Ureter (tissue), 1 donor: ENCODE data around the gene CATSPER1. TPM values are rescaled to one million over a fixed set of nuclear protein-coding genes. Genes with fewer than 3 reads are reported as not detected.
"Not testable (repeated sequence)": the region's sequence is repeated elsewhere in the genome, so short reads cannot be mapped to it uniquely, and the experiment has no call there.

Source experiments
- DNase-seq: peaks from one replicate; pipeline ENCODE4 v3.0.0-alpha.2; 2020; ENCODE audit warnings: low spot score
- total RNA-seq: library from RNA; stranded (reverse); gene quantifications from one replicate; pipeline ENCODE4 v1.2.4, GENCODE V29; 2023
- donor health status: DM: yes; HTN: yes; CAD: no.

CATSPER1 gene
- total RNA-seq, 1 donor from 2014 or later, result not detected

DNA sequence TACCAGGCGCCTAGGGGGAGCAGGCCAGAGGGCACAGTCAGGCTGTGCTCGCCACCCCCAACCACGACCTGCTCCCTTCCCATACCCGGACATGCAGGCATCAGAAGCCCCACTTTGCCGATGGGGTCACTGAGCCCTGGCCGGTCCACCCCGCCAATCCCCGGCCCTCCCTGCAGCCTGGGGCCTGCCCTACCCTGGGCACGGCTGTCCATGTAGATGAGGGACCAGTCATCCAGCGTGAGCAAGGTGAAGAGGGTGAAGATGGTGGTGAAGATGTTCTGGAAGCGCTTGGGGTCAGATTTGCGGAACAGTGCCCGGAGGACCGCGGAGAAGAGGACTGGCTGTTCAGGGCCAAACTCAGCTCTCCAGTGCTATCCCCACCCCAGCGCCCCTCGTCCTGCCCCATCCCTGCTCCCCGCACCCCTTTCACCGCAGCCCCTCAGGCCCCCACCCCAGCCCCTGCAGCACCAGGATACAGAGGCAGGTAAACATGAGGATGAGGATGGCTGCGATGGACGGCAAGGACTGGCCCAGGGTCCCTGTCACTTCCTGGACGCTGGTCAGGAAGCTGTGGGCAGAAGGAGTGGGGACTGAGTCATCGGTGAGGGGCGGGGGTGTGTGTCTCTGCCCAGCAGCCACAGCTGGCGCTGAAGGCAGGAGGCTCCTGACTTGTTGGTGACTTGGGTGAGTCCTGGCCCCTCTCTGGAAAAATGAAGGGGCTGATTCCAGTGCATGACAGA, 5.5 kb downstream of the CATSPER1 start:
- peak; percentile 59 for DNase-seq

DNA sequence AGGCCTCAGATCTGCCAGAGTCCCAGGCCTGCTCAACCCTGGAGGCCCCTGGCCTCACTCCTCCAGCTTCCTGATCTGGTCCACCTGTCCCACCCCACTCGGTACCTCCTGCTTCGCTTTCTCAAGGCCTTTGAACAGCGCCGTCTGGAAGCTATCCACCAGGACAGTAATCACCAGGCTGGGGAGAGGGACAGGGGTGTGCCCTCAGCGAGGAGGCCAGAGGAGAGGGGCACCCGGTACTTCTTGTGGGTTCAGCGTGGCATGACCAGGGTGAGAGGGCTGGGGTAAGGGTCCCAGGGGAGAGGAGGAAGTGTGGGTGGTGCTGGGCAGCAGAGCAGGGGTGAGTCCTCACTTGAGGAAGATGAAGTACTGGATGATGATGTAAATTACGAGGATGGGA, 6.1 kb downstream of the CATSPER1 start:
- DNase-seq, result no peak

DNA sequence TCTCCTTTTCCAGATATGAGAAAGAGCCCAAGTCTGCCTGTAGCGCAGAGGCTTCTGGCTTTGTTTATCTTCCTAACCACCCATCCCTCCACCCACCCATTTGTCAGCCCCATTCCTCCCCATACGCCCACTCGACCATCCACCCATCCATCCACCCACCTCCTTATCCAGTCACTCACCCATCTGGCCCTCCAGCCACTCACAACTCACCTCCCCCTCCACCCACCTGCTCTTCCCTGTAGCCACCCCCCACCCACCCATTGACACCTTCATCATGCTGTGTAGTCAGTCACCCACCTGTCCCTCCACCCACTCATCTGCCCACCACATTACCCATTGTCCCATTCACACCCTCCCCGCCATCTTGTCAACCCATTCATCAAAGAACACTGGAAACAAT, 9.0 kb downstream of the CATSPER1 start:
- no peak for DNase-seq

DNA sequence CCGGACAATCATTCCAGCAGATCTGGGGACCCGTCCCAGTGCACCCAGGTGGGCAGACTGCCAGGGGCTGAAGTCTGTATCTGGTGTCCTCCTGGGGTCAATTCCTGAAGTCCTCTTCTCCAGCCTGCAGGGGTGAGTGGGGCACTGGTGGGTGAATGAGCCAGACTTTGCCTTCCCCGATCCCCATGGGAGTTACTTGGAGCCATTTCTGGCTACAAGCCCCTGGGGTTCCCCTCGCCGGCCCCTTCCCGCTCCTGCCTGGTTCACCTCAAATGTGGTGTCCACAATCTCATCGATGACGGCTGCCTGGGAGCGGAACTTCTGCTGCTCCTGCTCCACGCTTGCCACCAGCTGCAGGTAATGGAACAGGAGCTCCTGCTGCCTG, 9.5 kb downstream of the CATSPER1 start:
- no peak for DNase-seq

DNA sequence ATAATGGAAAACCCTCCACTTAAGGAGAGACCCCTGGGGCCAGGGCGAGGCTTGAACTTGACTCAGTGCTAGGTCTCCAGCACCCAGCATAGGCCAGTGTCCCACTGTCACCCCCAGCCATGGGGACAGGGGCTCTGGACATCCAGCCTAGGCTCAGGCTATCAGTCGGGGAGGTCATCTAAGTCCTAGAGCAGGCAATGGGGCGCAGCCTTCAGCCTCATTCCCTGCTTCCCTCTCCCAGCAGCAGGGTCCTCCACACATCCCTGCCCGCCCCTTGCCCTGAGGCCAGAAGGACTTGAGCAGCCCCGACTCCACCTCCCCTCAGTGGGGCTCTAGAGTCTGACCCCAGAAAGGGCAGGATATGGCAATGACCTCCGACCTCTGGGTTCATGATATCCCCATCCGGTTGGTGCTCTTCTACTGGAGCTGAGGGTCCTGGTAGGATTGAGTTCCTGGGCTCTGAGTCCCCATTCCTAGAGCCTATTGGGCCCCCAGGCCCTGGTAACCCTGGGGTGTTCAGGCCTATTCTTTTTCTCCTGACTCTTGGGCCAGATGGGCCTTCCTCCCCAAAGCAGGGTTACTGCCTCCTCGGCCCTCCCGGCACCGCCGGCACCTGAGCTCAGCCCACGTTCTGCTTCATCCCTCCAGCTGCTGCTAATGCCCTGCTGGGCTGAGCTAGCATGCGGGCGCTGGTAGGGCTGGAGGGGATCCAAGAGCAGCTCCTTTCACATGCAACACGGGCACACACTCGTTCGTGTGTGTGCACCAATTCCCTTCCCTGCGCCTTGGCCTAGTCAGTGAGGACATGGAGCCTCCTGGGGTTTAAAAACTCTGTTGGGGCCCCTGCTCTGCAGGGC, 10.1 kb downstream of the CATSPER1 start:
- DNase-seq, result no peak

DNA sequence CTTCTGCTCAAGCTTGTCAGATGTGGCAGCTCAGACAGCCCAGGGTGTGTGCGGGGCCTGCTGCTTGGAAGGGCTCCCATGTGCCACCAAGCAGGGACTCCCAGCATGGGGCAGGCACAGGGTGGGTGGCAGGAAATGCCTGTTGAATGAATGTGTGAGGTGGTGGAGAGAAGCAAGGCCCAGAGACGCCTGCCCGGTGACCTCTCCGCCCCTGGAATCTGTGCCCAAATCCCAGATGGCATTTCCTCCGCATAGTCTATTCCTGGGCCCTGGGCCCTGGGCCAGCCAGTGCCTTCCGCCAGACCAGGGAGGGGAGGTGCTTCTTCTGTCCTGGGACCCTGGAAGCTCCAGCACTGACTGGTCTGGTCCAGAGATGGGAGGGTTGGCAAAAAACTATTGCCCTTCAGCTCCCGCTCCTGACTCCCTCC, 10.8 kb downstream of the CATSPER1 start:
- DNase-seq, result no peak

DNA sequence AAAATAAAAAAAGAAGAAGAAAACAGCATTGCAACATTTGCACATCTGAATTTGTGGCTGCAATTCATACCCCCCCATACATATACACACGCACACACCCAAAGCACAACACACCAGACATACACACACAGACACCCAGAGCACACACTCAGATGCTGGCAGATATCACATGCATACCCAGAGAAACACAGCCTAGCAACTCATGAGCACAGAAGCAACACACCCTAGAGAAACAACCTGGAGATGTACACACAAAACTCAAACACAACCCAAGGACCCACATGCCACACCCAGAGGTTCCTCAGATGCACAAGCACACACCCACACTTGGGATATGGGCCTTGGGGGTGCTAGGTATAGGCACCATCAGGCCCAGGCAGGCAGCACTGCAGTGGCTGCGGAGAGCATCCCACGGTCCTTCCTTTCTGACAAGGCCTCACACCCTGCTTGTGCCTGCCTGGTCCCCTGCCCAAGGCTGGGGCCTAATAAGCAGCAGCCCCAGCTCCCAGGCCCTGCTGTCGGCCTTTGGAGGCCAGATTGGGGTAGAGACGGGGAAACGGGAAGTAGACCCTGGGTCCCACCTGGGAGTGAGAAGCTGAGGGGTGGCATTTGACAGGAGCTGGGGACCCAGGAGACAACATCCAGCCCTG, 11.3 kb downstream of the CATSPER1 start:
- no peak for DNase-seq

DNA sequence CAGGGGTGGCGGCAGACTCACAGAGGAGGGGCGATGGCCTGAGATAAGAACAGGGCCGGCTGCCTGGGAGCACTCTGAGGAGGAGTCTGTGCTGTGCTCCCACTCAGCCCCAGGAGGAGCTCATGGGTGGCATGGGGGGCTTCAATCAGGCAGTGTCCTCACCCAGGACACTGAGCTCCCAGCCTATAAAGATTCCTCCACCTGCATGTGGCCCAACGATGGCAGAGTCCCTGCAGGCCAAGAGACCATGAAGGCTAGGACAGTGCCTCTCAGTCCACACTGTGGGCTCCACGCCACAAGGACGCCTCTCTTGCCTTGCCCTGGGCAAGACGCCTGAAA, 12.5 kb downstream of the CATSPER1 start:
- DNase-seq, result no peak

DNA sequence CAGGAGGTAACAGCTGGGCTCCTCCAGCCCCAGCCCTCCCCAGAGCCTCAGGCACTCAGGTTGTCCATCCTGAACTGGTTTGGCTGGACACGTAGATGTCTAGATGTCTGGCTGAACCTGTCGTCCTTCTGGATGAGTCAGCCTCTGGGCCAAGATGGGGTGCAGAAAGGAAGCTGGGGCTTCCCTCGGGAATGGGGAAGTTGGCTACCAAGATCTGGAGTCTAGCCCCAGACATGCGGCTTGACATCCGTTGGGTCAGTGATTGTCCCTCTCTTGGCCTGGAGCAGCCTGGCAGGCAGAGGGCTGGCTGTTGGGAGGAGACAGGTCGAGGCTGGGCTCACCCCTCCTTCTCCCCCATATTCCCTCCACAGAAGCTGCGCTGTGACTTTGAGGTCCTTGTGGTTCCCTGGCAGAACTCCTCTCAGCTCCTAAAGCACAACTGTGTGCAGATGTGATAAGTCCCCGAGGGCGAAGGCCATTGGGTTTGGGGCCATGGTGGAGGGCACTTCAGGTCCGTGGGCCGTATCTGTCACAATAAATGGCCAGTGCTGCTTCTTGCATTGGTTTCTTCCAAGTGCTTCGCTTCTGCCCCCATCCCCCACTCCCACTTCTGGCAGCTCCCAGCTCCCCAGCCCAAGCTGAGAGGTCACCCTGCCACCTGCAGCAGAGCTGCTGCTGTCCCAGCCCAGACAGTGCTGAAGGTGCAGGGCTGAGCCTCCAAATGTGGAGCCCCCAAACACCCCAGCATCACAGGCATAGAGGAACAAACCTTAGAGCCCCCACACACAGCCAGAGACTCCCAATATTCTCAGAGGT, 13.1 kb downstream of the CATSPER1 start:
- peak; percentile 65 for DNase-seq

DNA sequence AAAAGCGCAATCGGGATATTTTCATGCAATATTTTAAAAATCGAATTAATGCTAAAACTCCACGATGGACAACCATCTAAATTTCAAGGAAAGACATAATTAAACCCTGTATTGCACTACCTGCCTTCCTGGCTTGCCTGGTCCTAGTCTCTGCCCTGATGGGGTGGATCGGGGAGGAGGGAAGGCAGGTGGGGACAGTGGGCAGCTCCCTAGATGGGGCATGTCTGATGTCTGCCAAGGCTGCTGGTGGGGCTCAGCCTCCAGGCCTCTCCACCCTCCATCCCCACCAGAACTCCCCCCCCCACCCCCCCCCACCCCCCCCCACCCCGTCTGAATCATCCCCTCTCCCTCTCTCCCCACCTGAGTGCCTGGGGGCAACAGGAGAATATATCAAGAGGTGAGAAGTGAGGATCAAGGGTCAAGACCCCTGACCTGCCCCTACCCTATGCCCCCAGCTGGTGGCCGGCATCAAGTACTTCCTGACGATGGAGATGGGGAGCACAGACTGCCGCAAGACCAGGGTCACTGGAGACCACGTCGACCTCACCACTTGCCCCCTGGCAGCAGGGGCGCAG, 13.8 kb downstream of the CATSPER1 start:
- DNase-seq, result no peak

DNA sequence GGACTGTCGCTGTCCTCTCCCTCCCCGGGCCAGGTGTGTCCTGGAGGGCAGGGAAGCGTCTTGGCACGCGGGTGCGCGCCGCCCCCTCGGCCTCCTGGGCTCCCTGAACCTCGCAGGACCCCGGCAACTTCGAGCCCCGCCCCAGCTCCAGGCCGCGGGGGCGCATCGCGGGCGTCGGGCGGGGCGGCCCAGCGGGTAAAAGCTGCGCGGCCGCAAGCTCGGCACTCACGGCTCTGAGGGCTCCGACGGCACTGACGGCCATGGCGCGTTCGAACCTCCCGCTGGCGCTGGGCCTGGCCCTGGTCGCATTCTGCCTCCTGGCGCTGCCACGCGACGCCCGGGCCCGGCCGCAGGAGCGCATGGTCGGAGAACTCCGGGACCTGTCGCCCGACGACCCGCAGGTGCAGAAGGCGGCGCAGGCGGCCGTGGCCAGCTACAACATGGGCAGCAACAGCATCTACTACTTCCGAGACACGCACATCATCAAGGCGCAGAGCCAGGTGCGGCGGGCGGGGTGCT, 14.4 kb downstream of the CATSPER1 start, which contains the start of gene CST6:
Gene CST6 (plus strand): TSS at position 224 of the 519 bp plus-strand sequence. CDS start 37 bp downstream, at position 261.
- no peak for DNase-seq

DNA sequence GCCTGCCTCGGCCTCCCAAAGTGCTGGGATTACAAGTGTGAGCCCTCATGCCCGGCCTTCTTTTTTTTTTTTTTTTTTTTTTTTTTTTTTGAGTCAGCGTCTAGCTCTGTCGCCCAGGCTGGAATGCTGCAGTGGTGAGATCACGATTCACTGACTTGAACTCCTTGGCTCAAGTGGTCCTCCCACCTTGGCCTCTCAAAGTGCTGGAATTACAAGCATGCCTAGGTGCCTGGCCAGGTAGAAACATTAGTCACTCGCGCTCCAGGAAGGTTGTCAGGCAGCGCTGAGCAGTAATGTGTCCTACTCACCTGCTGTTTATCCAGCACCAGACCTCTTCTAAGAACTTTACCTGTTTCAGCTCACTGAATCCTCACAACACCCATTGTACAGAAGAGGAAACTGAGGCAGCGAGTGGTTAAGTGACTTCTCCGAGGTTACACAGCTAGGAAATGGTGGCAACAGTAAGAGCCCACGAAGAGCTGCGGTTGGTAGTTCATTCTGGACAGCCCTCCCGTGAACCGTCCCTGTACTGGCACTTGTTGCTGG, 15.0 kb downstream of the CATSPER1 start:
- DNase-seq, result no peak

DNA sequence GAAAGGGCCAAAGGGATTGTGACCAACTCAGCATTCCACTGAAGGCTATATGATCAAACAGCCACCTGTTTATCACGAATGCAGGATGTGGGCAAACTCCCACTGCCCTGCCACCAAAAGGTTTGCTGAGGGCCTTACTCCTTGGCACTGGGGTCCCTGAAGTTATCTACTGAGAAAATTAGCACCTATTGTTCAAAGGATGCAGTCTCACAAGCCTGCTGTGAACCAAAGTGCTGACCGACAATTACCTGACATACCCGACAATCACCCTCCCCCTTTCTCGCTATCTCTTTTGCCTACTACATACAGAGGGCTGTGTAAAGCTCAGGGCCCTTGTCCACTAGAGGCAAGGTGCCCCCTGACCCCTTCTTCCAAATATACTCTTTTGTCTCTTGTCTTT, 16.2 kb downstream of the CATSPER1 start:
- DNase-seq, result not testable (repeated sequence)

DNA sequence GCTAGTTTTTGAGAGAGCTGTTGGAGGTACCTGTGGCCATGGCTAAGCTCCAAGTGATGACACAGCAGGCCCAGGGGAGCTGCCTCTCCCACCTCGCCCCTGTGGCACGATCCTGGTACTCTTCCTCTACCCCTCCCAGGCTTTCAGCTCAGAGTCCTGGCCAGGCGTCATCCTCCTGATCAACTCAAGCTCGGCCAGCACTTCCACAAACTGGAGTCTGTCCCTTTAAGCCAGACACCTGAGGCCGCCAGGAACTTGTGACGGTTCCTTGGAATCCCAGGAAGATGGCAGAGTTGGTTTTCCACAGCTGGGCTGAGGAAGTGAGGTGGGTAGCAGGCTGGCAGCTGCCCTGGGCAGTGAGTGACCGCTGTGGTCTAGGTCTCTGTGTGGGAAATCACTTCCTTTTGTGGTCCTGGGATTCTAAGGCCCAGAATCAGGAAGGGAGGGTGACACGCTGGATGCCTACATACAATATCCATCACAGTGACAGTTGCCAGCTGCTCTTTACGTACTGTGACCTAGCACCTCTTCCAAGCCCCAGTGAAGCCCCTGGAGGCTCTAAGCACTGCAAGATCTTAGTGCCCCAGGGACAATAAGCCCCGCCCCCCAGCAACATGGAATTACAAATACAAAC, 17.7 kb downstream of the CATSPER1 start:
- DNase-seq, result no peak

DNA sequence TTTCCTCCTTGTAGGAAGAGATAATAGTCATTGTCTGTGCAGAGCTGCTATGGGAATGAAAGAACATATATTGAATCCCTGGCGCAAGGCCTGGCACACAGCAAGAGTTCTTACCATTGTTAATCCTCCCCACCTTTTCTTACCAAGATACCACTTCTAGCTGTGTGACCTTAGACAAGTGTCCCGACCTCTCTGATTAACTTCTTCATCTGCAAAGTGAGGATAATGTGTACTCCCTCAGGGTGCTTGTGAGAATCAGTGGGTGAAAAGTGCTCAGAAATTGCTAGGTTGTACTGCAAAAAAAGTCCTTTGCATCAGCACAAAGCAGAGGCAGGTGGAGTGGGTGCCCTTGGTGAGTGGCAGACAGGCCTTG, 18.2 kb downstream of the CATSPER1 start:
- no peak for DNase-seq

DNA sequence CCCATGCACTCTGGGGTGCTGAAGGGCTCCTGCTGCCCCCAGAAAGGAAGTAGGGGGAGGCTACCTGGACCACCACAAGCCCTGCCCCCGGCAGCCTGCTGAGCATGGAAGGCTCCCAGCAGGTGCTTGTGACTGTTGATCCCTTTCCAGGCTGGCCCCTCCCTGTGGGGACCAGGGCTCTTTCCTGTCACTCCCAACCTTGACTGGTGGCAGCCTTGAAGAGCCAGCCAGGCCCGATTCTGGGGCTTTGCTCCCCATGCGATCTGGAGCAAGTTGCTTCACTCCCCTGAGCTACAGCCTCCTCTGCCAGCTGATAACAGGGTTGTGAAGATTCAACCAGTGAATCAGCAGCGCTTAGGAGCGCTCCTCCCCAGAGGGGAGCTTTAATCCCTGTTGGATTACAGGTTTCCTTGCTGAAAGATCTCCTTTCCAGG, 19.1 kb downstream of the CATSPER1 start:
- no peak for DNase-seq

DNA sequence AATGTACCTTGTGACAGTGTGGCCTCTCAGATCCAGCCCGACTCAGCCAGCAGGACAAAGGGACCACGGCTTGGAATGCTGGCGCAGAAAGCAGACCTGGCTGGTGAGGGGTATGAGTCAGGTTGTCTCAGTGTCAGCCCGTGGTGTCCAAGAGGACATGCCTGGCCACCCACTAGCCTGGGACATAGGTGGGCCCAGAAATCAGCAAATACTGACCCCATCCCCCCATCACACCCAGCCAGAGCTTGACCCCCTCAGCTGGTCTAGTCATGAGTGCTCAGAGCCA, 19.4 kb downstream of the CATSPER1 start:
- DNase-seq, result no peak

DNA sequence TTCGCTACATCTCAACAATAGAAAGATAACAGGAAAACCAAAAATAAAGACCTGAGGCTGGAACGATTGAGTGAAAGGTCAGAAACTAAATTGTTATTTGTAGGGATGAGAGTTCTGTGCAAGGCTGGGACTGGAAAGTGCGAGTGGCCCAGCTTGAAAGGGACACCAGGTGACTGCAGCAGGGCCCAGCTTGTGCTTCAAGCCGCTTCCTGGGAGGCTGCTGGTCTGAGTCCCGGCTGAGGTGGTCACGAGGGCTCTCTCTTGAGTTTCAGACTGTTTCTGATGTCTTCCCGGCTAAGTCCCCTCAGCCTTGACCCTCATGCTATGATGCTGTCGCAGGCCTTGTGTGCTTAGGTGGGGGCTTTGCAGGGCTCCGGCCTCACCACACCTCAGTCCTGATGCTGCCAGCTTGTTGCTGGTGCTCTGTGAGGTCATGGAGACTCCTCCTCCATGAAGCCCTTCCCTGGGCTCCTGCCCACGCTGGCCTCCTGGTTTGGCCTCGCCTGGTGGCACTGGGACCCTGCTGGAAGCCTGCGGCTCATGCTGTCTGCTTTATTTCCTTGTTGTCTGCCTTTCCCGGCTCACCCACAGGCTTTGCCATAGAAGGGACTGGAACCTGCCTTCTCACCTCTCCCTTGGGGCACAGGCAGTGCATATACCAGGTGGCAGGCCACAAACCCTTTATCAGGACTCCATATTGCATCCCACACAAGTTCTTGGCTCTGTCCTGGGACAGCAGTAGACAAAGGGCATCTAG, 20.0 kb downstream of the CATSPER1 start:
- no peak for DNase-seq

DNA sequence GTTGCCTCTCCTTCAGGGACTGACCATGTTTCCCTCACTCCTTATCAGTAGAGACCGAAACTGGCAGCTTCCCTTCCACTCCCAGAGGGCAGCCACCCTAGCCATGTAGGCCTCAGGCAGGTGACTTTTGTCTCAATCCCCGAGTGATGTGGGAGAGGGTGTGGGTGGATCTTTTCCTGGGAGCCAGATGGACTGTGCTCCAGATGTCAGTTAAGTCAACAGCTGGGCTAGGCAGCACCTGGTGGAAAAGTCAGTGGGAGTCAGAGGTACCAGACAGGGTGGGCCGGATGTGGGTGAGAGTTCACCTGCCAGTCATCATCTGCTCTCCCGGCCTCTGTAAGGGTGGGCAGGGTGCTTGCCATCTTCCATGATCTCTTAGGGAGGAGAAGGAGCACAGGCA, 22.1 kb downstream of the CATSPER1 start:
- no peak for DNase-seq

DNA sequence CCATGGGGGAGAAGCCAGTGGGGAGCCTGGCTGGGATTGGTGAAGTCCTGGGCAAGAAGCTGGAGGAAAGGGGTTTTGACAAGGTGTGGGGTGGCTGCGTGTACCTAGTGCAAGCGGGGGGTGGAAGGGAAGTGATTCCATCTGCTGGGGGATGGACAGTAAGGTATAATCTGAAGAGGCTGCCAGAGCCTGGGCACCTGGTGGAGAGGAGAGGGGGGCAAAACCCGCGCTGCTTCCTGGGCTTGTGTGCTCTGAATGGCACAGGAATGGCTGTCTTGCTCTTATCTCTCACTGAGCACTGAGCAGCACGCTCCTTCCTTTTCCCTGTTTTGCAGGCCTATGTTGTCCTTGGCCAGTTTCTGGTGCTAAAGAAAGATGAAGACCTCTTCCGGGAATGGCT, 23.0 kb downstream of the CATSPER1 start:
- no peak for DNase-seq
